ENCODE data around the gene BFSP1. TPM values are rescaled to one million over a fixed set of nuclear protein-coding genes. Genes with fewer than 3 reads are reported as not detected.

BFSP1 gene
- 3.3 and 4.9 TPM in 2 replicates for total RNA-seq

DNA sequence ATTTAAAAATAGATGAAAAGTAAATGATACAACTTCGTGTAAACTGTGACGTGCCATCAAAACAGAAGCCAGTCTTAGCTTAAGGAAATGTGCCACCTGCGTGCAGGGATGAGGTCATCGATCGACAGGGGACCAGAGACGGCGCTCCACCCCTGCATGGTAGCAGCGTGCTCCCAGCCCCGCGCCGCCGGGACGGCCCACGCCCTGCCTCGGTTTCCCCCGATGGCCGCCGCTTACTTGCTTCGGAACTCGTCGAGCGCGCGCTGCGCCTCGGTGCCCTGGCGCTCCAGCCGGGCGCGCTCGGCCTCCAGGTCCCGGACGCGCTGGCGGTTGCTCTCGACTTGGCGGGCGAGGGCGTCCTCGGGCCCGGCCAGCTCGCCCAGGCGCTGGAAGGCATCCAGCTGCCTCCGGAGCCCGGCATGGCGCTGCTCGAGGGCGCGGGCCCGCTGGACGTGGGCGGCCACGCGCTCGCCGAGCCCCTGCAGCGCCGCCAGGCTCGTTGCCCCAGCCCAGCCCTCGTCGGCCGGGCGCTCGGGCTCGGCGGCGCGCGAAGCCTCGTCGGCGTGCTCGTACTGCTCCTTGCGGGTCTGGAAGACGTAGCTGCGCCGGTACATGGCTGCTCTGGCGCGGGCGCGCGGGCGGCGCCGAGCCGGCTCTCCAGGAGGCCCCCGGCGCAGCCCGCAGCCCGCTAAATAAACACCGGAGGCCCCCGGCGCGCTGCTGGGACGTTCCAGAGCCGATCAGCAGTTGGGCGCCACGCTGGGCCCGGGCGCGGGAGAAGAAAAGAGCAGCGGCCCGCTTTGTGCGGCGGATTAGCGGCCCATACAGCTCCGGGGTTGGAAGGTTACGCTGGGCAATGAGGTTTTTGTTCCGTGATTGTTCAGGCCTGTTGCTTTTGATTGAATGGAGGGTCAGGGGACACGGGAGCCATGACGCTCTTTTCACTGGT is at the start of gene BFSP1:
Gene BFSP1, minus strand, starts transcription at position 664 of the 949 bp plus-strand sequence. Its CDS starts 50 bp downstream, at position 614.

DNA sequence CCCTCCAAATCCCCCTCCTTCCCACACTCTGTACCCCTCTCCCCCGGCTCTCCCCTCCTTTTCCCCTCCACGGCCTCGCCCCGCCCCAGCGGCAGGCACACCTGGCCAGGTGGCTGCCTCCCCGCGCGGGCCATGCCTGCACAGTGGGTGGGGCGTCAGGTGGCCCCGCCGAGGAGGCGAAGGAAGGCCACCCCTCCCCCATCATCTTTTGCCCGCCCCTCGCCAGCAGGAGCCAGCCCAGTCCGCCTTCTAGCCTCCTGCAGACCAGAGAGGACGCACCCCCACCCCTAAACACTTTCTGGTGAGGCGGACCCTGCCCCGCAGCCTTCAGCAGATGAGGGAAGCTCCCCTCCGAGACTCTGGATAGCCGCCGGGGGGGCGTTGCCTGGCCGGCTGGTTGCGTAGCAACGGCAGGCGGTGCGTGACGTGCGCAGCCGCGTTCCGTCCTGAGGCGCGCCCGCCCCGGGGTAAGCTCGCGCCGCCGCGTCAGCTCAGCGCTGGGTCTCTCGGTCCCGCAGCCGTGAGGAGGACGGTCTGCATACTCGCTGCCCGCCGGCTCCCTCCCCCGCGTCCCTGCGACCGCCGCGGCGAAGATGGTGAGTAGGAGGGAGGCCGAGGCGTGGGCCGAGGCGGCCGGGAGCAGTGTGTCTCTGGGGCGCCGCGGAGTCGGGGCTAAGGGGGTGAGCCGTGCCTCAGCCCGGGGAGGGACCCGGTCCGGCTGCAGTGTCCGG is 38.6 kb upstream of the BFSP1 start, which contains the start of gene DSTN:
Gene DSTN, plus strand, starts transcription at position 460 of the 731 bp plus-strand sequence. Its CDS starts 134 bp downstream, at position 594.

Other genes starting within 250 kb of the BFSP1 start
- gene DSTN, start 38.7 kb upstream of the BFSP1 start, total RNA-seq = 208 and 240 TPM in 2 replicates
- 93.9 and 94.7 TPM in 2 replicates for gene RRBP1, start 150.9 kb upstream of the BFSP1 start, total RNA-seq
- not detected in 2 replicates for gene BANF2, start 168.6 kb upstream of the BFSP1 start, total RNA-seq